Measurements from ENCODE around the gene GOLGA6C. TPM values are rescaled to one million over a fixed set of nuclear protein-coding genes. Genes with fewer than 3 reads are reported as not detected.
"Not testable (repeated sequence)": the region's sequence is repeated elsewhere in the genome, so short reads cannot be mapped to it uniquely, and the experiment has no call there.

GOLGA6C gene
- total RNA-seq, 1 donor from 2014 or later: not detected

DNA sequence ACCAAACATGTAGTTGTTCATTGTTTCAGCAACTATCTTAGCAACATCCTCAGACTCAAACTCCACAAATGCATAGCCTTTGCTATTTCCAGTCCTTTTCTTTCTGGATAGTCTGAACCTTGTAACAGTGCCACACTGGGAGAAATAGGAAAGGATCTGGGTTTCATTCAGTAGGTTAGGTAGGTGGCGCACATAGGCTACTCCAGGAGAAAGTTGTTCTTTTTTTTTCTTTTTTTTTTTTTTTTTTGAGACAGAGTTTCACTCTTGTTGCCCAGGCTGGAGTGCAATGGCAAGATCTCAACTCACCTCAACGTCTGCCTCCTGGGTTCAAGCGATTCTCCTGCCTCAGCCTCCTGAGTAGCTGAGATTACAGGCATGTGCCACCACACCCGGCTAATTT lies 5.8 kb upstream of the GOLGA6C start:
- not testable (repeated sequence) for DNase-seq (ENCODE audit: low read depth in 2 of 2)

DNA sequence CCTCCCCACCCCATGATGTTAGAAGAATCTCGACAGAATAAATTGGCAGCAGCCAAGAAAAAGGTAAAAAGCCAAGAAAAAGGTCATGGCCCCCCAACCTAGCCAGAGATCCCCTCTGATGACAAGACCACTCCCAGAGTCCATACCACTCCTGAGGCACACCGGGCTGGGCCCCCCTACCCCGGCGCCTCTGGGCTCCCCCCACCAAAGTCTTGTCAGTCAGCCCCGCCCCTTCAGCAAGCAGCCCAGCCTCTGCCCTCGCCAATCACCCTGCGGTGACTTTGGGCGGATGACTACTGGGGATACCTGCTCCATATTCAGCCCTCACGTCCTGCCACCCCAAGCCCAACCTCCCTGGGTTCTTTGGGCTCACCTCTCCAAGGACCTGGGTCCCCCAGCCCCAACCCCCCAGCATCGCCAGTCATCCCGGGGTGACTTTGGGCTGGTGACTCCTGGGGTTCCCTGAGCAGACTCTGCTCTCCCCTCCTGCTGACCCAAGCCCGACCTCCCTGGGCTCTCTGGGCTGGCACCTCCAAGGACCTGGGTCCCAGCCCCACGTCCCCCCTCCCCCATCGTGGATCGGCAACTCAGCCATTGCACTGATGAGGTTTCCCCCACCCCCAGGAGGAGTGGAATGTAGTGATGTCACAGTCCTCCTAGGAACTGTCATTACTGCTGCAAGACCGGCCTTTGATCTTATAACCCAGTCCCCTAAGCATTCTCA lies 648 bp downstream of the GOLGA6C start:
- DNase-seq (ENCODE audit: low read depth in 2 of 2): not testable (repeated sequence)

DNA sequence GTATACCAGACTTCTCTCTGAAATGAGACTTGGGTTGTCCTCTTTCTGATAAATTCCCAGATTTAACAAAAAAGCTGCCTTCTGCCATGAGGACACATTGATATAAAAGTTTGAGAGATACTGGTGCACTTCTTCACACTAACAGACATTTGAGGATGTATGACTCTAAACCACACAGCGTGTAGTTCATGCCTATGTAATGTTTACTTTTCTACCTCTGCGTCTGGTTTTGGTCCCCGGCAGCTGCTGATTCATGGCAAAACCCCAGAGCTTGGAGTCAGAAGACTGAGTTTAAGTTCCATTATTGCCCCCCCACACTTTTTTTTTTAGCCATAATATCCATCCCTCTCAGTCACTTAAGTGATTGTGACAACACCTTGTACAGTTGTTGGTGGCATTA lies 1.7 kb downstream of the GOLGA6C start:
- not testable (repeated sequence) for DNase-seq (ENCODE audit: low read depth in 2 of 2)

DNA sequence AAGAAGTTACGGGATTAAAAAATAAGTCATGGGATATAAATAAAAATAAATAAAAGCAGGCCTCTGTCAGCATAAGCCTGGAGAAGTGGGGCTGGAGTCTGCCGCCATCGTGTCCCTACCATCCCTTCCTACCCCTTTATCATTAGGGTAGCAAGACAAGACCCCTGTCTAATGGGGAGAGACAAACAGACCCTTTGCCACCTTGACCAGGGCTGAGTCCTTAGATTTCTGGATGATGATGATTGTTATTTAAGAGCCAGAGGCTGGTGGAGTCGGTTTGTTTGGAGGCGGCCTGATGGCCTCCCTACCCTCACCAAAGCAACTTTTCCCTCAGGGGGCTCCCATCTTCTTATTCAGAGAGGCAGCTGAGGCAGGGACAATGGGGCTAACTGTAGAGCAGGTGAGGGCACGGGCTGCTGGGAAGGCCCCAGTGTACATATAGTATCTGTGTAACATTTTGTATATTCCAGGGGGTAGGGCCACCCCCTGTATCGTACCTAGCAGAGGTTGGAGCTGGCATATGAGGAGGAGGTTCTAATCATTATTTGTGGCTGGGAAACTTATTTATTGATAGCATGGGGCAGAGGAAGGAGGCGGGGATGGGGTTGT lies 15.7 kb downstream of the GOLGA6C start:
- not testable (repeated sequence) for DNase-seq (ENCODE audit: low read depth in 2 of 2)

DNA sequence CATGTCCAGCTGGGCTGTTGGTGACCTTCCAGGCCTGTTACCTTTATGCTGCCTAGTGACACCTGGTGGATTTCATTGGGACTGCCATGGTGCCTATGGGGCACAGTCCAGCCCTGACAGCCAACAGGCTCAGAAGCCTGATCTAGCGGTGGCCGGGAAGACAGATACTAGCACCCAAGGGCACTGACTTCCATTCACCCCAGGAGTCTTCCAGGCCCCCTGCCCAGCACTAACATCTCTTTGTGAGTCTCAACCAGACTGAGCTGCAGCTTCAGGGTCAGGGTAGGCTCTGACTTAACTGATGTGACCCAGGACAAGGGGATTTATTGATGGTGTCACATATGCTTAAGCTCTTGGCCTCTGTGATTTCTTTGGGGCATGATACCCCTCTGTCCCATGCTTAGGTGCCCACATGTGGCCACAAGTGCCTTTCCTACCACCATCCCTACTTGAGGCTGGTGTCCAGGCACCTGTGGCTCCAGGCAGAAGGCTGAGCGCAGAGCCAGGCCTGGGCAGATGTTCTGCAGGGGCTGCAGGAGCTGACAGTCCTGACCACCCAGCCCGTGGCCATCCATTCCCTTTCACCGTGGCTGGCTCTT lies 16.5 kb downstream of the GOLGA6C start:
- DNase-seq (ENCODE audit: low read depth in 2 of 2): peak in 1 of 2 donors; percentile 59

DNA sequence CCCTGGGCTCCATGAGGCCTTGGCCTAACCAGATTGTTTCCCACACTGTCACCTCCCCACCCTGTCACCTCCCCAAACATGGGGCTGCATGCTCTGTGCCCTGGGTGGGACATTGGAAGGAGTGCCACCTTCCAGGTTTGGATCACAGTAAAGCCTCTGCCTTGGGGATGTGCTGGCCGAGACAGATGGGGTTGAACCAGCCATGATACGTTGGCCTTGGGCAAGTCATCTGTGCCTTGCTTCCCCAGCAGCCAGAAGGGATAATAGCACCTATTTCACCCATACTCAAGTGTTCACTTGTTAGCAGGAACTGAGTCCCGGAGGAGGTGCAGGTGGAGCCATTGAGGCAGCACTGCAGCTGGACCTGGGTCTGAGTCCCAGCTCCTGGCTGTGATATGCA lies 17.5 kb downstream of the GOLGA6C start:
- DNase-seq (ENCODE audit: low read depth in 2 of 2): not testable (repeated sequence)

DNA sequence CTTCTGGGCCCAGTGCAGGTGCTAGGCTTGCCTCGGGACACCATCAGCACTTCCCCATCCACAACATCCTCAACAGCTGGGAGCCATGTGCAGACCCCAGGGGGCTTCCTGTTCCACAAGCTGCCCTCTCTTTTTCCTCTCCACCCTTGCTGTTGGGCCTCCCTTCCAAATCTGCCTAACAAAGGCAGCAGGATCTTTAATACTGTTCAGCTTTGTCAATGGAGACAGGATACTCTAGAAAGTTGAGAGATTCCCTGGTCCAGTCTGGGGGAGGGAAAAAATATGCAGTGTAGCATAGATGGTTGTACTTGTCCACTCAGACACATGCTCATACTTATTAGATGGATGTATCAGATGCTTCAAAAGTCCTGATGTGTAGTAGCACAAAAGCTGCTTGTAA lies 20.4 kb downstream of the GOLGA6C start:
- not testable (repeated sequence) for DNase-seq (ENCODE audit: low read depth in 2 of 2)

DNA sequence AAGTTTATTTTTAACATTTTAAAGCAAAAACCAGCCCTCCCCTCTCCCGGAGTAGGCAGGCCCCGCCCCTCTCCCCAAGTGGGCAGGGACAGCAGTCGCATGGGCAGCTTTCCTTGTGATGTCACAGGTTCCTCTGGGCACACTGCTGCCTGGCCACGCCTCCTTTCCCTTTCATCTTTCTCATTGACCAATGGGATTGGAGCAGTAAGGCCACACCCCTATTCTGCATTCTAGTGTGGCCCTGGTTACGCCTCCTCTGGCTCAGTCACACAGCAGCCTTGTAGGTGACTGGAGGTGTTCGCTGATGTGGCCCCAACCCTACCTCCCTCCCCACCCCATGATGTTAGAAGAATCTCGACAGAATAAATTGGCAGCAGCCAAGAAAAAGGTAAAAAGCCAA lies 24.4 kb downstream of the GOLGA6C start, which contains the start of gene GOLGA6D:
GOLGA6D (plus strand) TSS at position 264 of the 400 bp plus-strand sequence; CDS start at position 305, 41 bp downstream.
- DNase-seq (ENCODE audit: low read depth in 2 of 2): not testable (repeated sequence)

DNA sequence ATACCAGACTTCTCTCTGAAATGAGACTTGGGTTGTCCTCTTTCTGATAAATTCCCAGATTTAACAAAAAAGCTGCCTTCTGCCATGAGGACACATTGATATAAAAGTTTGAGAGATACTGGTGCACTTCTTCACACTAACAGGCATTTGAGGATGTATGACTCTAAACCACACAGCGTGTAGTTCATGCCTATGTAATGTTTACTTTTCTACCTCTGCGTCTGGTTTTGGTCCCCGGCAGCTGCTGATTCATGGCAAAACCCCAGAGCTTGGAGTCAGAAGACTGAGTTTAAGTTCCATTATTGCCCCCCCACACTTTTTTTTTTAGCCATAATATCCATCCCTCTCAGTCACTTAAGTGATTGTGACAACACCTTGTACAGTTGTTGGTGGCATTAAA lies 26.0 kb downstream of the GOLGA6C start:
- not testable (repeated sequence) for DNase-seq (ENCODE audit: low read depth in 2 of 2)

DNA sequence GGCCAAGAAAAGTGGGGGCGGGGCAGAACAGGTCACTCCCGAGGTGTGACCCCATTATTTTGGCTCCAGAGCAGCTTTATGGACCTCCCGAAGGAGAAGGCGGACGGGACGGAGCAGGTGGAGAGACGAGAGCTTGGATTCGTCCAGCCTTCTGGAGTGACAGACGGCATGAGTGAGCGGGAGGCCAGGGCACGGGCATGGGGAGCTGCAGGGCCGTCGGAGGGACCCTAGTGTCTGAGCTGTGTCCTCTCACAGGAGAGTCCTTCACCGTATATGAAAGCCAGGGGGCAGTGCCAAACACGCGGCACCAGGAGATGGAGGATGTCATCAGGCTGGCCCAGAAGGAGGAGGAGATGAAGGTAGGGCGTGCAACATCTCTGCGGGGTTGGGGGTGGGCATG lies 35.5 kb downstream of the GOLGA6C start:
- DNase-seq (ENCODE audit: low read depth in 2 of 2): not testable (repeated sequence)

DNA sequence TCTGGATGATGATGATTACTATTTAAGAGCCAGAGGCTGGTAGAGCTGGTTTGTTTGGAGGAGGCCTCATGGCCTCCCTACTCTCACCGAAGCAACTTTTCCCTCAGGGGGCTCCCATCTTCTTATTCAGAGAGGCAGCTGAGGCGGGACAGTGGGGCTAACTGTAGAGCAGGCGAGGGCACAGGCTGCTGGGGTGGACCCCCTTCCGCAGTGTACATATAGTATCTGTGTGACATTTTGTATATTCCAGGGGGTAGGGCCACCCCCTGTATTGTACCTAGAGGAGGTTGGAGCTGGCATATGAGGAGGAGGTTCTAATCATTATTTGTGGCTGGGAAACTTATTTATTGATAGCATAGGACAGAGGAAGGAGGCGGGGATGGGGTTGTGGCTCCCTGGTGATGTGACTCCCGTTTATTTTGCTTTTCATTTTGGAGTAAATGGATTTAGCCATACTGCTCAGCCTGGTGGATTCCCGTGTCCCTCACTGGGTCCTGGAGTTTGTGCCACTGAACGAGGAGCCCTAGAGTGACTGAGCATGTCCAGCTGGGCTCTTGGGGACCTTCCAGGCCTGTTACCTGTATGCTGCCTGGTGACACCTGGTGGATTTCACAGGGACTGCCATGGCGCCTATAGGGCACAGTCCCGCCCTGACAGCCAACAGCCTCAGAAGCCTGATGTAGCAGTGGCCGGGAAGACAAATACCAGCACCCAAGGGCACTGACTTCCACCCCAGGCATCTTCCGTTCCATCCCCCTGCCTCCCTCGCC lies 40.6 kb downstream of the GOLGA6C start:
- DNase-seq (ENCODE audit: low read depth in 2 of 2): not testable (repeated sequence)

DNA sequence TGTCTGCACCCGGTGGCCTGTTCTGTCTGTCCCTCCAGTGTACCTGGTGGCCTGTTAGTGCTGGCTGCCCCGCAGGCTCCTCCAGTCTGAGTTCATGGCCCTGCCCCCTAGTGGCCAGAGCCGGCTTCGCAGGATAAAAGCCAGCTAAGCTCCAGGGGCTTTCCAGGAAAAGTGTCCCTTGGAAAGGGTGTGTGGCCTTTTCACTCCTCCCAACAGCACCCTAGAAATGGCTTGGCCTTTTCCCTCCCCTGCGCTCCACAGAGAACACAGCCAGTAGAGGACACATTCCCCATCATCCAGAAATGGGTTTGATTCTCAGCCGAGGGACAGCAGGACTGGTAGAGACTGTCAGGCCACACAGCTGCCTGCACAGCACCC lies 41.2 kb downstream of the GOLGA6C start:
- not testable (repeated sequence) for DNase-seq (ENCODE audit: low read depth in 2 of 2)

DNA sequence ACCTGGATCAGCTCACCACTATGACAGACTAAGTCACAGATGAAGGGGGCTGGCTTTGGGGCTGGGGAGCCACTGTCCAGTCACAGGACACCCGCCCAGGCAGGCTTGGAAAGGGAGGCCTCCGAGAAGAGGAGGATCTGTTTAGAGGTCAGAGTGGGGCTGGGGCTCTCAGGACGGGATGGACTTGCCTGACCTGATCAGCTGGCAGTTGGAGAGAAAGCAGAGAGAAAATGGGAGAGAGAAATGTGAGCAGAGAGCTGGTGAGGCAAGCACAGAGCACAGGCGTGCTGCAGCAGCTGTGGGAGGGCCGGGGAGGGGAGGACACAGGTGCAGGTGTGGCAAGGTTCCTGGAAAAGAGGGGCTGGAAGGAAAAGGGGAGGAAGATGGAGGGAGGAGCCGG lies 41.9 kb downstream of the GOLGA6C start:
- DNase-seq (ENCODE audit: low read depth in 2 of 2): not testable (repeated sequence)

DNA sequence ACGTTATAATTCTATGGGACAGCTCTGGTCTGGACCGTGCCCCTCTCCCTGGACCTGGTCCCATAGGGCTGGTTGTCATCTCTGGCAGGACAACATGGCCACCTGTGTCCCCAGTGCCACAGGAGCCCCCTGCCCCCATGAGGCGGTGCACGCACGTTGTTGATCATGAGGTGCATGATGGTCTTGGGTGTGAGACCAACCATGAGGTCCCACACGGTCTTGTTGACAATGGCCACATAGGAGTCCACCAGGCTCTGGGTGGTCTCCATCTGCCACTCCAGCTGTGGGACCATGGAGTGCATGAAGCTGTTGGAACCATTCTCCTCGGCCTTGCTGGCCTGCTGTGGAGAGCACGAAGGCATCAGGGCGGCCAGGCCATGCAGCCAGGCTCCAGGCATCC lies 44.2 kb downstream of the GOLGA6C start:
- DNase-seq (ENCODE audit: low read depth in 2 of 2): no peak

DNA sequence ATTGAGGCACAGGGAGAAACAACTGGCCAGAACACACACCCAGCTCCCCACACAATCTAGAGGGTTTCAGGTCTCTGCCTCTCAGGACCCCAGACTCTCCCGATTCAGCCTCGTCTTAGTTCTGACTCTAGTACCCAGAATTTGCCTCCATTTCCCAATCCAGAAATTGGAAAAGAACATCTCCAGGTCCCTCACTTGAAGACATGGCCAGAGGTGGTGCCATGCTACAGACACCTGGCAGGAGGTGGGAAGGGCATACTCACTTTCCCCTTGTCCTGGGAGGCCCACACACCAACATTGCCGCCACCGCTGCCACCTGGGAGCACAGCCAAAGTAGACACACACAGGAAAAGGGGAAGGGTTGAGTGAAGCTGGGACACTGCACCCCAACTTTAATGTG lies 44.6 kb downstream of the GOLGA6C start:
- DNase-seq (ENCODE audit: low read depth in 2 of 2): not testable (repeated sequence)

DNA sequence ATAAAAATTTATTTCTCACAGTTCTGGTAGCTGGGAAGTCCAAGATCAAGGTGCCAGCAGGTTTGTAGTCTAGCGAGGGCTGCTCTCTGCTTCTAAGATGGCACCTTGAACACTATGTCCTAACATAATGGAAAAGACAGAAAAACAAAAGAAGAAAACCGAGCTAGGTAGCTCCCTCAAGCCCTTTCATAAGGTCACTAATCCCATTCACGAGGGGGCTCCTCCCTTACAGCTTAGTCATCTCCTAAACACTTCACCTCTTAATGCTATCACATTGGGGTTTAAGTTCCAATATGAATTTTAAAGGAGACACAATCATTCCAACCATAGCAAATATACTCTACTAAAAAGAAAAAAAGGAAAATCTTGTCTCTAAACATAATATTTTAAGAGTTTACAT lies 48.1 kb downstream of the GOLGA6C start:
- no peak for DNase-seq (ENCODE audit: low read depth in 2 of 2)

DNA sequence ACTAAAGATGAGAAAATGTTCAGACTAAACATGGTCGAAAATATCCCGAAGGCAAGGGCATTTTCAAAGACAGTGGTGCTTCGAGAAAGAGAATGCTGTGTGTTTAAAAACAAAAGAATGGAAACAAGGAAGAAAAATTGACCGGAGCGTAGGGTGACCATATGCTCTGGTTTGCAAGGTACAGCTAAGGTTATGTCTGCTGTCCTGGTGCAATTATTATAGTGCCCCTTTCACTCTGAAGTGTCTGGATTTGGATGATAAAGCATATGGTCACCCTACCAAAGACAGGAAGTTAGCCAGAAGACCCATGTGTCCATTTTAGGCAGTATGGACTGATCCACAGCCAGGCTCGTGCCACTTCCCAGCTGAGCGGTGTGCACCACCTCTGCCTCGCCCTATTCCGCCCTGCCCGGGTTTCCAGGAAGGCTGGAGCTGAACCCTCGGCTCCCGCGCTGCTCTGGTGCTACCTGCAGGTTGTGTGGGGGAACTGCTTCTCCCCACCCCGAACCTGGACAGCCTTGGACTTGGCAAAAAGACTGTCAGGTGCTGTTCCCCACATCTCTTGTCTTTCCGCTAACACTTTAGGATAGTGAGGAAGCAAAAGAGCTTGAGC lies 49.8 kb downstream of the GOLGA6C start:
- DNase-seq (ENCODE audit: low read depth in 2 of 2): peak; percentile 5 to 28

DNA sequence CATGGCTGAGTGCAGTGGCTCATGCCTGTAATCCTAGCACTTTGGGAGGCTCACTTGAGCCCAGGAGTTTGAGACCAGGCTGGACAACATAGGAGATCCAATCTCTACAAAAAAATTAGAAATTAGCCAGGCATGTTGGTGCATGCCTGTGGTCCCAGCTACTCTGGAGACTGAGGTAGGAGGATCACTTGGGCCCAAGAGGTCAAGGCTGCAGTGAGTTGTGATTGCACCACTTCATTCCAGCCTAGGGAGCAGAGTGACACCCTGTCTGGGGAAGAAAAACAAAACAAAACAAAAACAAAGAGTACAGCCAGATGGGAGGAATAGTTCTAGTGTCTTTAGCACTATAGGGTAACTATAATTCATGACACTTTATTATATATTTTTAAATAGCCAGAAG lies 51.6 kb downstream of the GOLGA6C start:
- no peak for DNase-seq (ENCODE audit: low read depth in 2 of 2)

DNA sequence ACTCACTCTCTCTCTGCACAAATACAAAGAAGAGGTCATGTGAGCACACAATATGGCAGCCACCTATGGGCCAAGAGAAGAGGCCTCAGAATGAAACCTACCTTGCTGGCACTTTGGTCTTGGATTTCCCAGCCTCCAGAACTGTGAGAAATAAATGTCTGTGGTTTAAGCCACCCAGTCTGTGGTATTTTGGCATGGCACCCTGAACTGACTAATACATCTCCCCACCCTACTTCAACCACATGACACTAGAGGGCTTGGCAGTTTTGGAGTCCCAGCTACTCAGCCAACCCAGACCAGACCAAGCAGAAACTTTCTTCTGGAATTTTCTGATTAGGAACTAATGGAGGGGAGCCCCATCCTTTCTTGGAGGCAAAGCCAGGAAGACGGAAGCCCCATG lies 54.4 kb downstream of the GOLGA6C start:
- DNase-seq (ENCODE audit: low read depth in 2 of 2): not testable (repeated sequence)

DNA sequence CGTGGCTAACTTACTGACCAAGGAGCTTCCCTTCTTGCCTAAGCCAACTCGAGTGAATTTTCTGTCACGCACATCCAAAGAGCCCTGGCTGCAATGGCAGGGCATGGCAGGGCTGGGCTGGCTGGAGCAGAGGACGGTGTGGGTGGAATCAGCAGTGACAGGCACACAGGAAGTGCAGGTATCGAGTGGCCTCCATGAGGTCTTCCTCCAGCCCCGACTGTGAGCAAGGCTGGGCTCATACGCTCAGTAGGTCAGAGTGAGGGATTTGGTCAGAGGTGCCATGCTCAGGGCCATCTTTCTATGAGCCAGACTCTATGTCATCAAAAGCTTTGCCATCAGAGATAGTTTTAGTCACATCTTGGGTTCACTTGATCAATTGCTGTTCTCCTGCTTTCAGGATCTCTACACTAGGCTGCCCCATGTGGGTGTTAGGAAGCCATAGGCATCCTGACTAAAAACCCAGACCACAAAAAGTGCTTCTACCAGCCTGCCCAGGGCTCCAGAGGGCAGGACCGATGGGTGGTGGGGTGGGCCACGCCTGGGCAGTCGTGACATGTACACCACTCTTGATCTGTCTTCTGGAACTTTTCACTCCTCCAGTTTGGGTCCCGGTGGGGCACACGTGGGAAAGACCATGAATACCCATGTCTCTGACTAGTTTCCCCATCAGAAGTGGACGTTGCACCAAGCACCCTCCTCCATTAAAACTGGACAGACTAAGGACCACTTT lies 55.1 kb downstream of the GOLGA6C start:
- DNase-seq (ENCODE audit: low read depth in 2 of 2): no peak

Measured in dermis microvascular lymphatic vessel endothelial cell (primary cell).